GM12801 (cell line): ENCODE measurements around the gene KIRREL3.

Experiments
- CTCF ChIP-seq: IDR thresholded peaks from one replicate; pipeline ENCODE4 v1.5.1; 2011; ENCODE audit warnings: control low read depth; ENCODE audit not compliant: insufficient read length; ENCODE audit errors: extremely low read depth

Gene KIRREL3

GRCh38 chr11:126742582-126742981 lies 258.0 kb downstream of the KIRREL3 start:
- TF ChIP-seq CTCF, result no peak

DNA sequence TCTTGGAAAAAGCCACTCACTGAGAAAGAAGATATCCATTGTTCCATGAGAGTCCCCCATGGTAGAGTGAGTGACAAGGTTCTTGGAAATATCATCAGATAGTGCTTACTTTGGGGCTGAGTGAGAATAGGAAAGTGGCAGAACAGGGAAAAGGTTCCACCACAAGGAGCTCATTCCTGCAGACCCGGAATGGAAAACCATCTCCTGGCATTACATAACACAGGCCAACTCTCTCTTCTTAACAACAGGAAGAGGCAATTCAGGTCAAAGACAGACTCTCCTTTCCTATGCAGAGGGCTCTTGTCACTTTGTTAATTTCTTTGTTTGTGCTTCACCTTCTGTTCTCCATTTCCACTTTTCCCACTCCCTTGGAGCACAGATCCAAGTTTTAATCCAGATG lies 259.7 kb downstream of the KIRREL3 start:
- no peak for TF ChIP-seq CTCF

DNA sequence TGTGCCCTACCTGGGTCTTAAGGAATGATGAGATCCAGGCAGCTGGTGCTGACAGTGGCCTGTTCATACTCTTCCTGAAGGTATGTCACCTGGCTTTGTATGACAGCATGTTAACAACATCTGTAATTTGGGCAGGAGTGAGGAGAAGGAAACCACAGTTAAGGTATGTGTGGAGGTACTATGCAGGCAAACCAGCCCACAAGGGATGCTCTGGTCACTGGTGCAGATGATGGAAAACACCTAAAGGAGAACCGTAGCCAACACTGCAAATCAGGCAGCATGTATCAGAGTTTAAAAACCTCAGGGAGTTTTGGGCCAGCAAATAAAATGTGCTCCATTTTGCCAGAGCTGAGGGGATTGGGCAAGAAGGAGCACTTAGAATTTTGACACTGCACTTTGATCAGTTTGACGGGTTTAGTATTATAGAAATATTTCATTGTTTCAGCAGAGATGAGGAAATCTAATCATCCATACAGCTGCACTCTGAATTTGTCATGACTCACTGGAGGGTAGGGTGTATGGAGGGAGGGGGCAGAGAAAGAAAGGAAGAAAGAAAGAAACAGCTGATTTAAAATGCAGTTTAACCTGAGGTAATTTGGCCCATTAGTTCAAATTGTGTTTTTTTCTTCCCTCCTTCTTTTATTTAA lies 260.9 kb downstream of the KIRREL3 start:
- TF ChIP-seq CTCF, result no peak

- TF ChIP-seq CTCF, result no peak
Measured at GRCh38 chr11:126738295-126739031, 262.1 kb downstream of the KIRREL3 start.

DNA sequence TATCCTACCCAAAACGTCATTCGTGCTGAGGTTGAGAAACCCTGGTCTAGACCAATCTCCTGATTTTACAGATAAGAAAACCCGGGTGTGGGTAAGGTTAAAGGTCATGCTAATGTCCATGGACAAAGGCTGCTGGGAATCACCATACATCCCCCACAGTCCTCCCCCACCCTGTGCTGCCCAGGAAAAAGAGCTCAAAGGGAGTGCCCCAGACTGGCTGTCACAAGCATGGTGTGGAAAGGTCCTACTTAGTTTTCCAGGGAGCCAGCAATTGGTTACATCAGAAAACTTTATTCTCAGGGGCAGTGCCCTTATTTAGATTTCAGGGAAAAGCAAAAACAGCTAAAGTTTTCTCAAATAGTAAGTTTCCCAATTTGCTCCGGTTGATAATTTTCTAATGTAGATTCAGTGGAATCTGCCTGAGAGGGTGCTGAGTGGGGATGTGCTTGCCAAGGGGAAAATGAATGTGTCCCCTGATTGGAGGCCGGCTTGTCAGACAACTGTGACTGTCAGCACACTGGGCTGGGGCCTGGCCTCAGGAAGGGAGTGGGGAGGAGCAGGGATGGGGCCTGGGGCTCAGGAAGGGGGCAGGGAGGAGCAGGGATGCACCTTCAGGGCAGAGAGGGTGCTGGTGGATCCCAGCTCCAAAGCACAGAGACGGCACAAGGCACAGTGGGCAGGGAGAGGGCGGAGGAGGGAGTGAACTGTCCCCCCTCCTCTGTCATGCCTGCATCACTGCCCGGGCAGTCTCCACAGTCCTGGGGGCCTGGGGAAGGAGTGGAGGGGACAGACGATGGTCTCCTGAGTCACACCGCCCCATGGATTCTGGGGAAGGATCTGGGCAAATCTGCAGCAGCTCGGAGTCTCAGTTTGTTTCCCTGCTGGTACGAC lies 263.6 kb downstream of the KIRREL3 start:
- TF ChIP-seq CTCF, result no peak

DNA sequence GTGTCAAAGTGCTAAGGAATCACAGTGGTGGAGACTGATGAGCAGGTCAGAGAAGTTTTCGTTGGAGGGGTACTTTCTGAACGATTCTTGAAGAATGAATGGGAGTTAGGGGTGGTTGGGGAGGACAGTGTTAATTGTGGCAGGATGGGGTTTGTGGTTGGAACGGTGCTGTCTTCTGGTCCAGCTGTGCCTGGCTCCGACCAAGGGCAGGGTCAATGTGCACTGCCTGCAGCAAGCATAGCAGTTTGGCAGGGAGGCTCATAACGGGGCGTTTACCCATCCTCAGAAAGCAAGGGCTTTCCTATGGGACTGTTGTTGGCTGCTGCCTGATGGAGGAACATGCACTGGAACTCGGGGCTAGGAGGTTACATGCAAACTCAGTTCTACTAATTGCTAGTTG lies 265.8 kb downstream of the KIRREL3 start:
- TF ChIP-seq CTCF, result no peak

- no peak for TF ChIP-seq CTCF
Measured at GRCh38 chr11:126733685-126734084, 266.9 kb downstream of the KIRREL3 start.
